HepG2 (cell line): ENCODE data around the gene ADAT3. TPM values are rescaled to one million over a fixed set of nuclear protein-coding genes. Genes with fewer than 3 reads are reported as not detected.

Source experiments
- ARID2 ChIP-seq: sonication (generic); formaldehyde crosslinking; IDR thresholded peaks from 2 replicates; pipeline ENCODE4 v1.8.1; 2022; ENCODE audit warnings: mild to moderate bottlenecking, missing genetic modification reagents, borderline replicate concordance
- ELF4 ChIP-seq: sonication (generic); formaldehyde crosslinking; IDR thresholded peaks from 2 replicates; pipeline ENCODE4 v1.5.0; 2020; ENCODE audit warnings: missing genetic modification reagents, mild to moderate bottlenecking, moderate library complexity, borderline replicate concordance
- FOXA1 ChIP-seq, 2 experiments: fragments of 450-650 bp in 1 of 2; sonication (generic) in 1 of 2; formaldehyde crosslinking in 1 of 2; IDR thresholded peaks; 2 replicates each; pipeline versions ENCODE4 v1.4.0 to v1.6.1; 2016 to 2020; ENCODE audit warnings: missing genetic modification reagents in 1 of 2
- FOXC1 ChIP-seq: sonication (generic); formaldehyde crosslinking; IDR thresholded peaks from 2 replicates; pipeline ENCODE4 v1.8.0; 2022; ENCODE audit warnings: mild to moderate bottlenecking, missing genetic modification reagents, borderline replicate concordance
- SKI ChIP-seq: fragments of 450-650 bp; IDR thresholded peaks from one replicate; pipeline ENCODE4 v1.6.1; 2018; ENCODE audit warnings: mild to moderate bottlenecking; ENCODE audit not compliant: partially characterized antibody
- ZBTB2 ChIP-seq: sonication (generic); formaldehyde crosslinking; IDR thresholded peaks from 2 replicates; pipeline ENCODE4 v1.8.0; 2022; ENCODE audit warnings: low read depth, missing genetic modification reagents
- ZFP36 ChIP-seq: fragments of 150-350 bp; IDR thresholded peaks from 2 replicates; pipeline ENCODE4 v1.6.1; 2018; ENCODE audit warnings: borderline replicate concordance, low read length, low read depth; ENCODE audit not compliant: partially characterized antibody
- ZNF382 ChIP-seq: sonication (generic); formaldehyde crosslinking; IDR thresholded peaks from 2 replicates; pipeline ENCODE4 v1.5.0; 2020; ENCODE audit warnings: missing genetic modification reagents, mild to moderate bottlenecking, borderline replicate concordance
- ZNF546 ChIP-seq: sonication (generic); formaldehyde crosslinking; conservative IDR thresholded peaks from 2 replicates; pipeline ENCODE4 v1.8.1; 2023; ENCODE audit warnings: mild to moderate bottlenecking, missing genetic modification reagents
- ZNF691 ChIP-seq: sonication (generic); formaldehyde crosslinking; IDR thresholded peaks from 2 replicates; pipeline ENCODE4 v1.4.0; 2020; ENCODE audit warnings: missing genetic modification reagents, low read depth, mild to moderate bottlenecking, borderline replicate concordance
- ZNF709 ChIP-seq: sonication (generic); formaldehyde crosslinking; IDR thresholded peaks from 2 replicates; pipeline ENCODE4 v1.5.0; 2020; ENCODE audit warnings: mild to moderate bottlenecking, missing genetic modification reagents
- ZNF713 ChIP-seq: sonication (generic); formaldehyde crosslinking; IDR thresholded peaks from 2 replicates; pipeline ENCODE4 v1.4.0; 2020; ENCODE audit warnings: mild to moderate bottlenecking, missing genetic modification reagents
- polyA plus RNA-seq, 8 experiments: library from polyadenylated mRNA; depleted of rRNA in 3 of 8; stranded (reverse) in 7 of 8; unstranded in 1 of 8; fragments of >200 nt; fragmentation: Illumina TruSeq in 4 of 8; extraction: Trizol in 4 of 8; gene quantifications; 2 replicates each; pipeline versions ENCODE4 v1.2.1 to v1.2.3, GENCODE V29; 2011 to 2016; ENCODE audit warnings: low read depth in 4 of 8, missing spikeins in 1 of 8, mixed read lengths in 1 of 8; ENCODE audit not compliant: insufficient read depth in 1 of 8
- total RNA-seq, 5 experiments: library from RNA; depleted of rRNA; stranded (reverse); fragments of >200 nt; fragmentation: Illumina TruSeq; extraction: Trizol; gene quantifications; 2 replicates each; pipeline ENCODE4 v1.2.3, GENCODE V29; 2016; ENCODE audit warnings: low read depth in 1 of 5
- TF ChIP-seq, protein P1 (sequence below): sonication (generic); formaldehyde crosslinking; IDR thresholded peaks from 2 replicates; pipeline ENCODE4 v1.5.1; 2020; ENCODE audit warnings: missing genetic modification reagents, mild to moderate bottlenecking, borderline replicate concordance
- TF ChIP-seq, protein P2 (sequence below), 2 experiments: IDR thresholded peaks; 2 replicates each; pipeline ENCODE4 v1.6.1; 2011 to 2012; ENCODE audit warnings: low read length in 2 of 2, borderline replicate concordance in 1 of 2, low read depth in 1 of 2, mild to moderate bottlenecking in 1 of 2, moderate library complexity in 1 of 2
- TF ChIP-seq, protein P3 (sequence below): sonication (generic); formaldehyde crosslinking; IDR thresholded peaks from 2 replicates; pipeline ENCODE4 v1.5.0; 2020; ENCODE audit warnings: missing genetic modification reagents
- TF ChIP-seq, protein P4 (sequence below): IDR thresholded peaks from 2 replicates; pipeline ENCODE4 v1.6.1; 2016; ENCODE audit warnings: missing genetic modification reagents, missing compliant biosample characterization

ADAT3 gene
- total and polyA plus RNA-seq, 2 of the 13 experiments (the other 11 are each of a cell fraction or from before 2014, with no cell fraction given) = 0.95 to 3.5 TPM

DNA sequence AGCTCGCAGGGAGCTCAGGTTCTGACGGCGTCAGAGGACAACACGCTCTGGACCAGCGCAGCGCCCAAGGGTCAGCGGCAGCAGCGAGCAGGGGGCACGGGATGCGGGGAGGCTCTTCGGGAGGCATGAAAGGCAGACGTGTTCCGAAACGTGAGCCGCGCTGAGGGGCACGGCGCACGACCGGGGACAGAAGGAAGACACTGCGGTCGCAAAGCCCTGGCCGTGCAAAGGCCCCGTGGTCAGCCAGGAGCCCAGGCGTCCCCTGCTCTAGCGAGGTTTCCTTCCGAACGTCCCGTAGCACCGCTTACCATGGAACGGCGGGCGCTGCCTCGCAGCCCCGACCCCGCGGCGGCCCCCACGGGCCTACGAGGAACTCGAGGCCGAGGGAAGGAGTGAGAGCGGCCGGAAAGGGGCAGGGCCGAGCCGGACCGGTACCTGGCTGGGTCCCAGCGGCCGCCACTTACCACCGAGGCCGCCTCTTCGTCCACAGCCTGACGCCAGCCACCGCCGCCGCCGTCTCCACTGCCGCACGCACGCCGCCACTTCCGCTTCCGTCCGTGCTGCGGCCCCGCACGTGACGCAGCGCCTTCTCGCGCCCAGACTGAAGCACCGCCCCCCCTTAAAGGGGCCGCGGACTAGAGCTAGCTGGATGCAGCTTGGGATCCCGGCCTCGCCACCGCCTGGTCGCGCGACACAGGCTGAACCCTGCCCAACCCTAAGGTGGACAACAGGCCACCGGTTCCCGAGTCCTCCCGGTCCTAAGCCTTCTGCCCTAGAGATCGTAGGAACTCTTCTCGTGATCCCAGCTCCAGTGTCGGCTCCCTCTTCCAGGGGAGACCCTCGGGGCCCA lies 29.3 kb upstream of the ADAT3 start (continued):
- TF ChIP-seq, protein P1, sequence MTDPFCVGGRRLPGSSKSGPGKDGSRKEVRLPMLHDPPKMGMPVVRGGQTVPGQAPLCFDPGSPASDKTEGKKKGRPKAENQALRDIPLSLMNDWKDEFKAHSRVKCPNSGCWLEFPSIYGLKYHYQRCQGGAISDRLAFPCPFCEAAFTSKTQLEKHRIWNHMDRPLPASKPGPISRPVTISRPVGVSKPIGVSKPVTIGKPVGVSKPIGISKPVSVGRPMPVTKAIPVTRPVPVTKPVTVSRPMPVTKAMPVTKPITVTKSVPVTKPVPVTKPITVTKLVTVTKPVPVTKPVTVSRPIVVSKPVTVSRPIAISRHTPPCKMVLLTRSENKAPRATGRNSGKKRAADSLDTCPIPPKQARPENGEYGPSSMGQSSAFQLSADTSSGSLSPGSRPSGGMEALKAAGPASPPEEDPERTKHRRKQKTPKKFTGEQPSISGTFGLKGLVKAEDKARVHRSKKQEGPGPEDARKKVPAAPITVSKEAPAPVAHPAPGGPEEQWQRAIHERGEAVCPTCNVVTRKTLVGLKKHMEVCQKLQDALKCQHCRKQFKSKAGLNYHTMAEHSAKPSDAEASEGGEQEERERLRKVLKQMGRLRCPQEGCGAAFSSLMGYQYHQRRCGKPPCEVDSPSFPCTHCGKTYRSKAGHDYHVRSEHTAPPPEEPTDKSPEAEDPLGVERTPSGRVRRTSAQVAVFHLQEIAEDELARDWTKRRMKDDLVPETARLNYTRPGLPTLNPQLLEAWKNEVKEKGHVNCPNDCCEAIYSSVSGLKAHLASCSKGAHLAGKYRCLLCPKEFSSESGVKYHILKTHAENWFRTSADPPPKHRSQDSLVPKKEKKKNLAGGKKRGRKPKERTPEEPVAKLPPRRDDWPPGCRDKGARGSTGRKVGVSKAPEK (CRISPR knock-in tag) = no peak
- TF ChIP-seq ZNF709 (CRISPR knock-in tag) = peak; percentile 69; the same call in 1 of the 2 replicates
- TF ChIP-seq FOXC1 (CRISPR knock-in tag) = peak; percentile 91
- TF ChIP-seq SKI = peak; percentile 42
- no peak for TF ChIP-seq ZFP36
- TF ChIP-seq ZNF546 (CRISPR knock-in tag) = peak; percentile 97
- TF ChIP-seq ZNF382 = no peak
- no peak for TF ChIP-seq ARID2 (CRISPR knock-in tag)
- TF ChIP-seq, protein P2, sequence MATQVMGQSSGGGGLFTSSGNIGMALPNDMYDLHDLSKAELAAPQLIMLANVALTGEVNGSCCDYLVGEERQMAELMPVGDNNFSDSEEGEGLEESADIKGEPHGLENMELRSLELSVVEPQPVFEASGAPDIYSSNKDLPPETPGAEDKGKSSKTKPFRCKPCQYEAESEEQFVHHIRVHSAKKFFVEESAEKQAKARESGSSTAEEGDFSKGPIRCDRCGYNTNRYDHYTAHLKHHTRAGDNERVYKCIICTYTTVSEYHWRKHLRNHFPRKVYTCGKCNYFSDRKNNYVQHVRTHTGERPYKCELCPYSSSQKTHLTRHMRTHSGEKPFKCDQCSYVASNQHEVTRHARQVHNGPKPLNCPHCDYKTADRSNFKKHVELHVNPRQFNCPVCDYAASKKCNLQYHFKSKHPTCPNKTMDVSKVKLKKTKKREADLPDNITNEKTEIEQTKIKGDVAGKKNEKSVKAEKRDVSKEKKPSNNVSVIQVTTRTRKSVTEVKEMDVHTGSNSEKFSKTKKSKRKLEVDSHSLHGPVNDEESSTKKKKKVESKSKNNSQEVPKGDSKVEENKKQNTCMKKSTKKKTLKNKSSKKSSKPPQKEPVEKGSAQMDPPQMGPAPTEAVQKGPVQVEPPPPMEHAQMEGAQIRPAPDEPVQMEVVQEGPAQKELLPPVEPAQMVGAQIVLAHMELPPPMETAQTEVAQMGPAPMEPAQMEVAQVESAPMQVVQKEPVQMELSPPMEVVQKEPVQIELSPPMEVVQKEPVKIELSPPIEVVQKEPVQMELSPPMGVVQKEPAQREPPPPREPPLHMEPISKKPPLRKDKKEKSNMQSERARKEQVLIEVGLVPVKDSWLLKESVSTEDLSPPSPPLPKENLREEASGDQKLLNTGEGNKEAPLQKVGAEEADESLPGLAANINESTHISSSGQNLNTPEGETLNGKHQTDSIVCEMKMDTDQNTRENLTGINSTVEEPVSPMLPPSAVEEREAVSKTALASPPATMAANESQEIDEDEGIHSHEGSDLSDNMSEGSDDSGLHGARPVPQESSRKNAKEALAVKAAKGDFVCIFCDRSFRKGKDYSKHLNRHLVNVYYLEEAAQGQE (IDR thresholded peaks at IDR 0.05; ENCODE audit: borderline replicate concordance in 1 of 2, low read depth in 1 of 2, low read length in 2 of 2) = no peak
- TF ChIP-seq, protein P3, sequence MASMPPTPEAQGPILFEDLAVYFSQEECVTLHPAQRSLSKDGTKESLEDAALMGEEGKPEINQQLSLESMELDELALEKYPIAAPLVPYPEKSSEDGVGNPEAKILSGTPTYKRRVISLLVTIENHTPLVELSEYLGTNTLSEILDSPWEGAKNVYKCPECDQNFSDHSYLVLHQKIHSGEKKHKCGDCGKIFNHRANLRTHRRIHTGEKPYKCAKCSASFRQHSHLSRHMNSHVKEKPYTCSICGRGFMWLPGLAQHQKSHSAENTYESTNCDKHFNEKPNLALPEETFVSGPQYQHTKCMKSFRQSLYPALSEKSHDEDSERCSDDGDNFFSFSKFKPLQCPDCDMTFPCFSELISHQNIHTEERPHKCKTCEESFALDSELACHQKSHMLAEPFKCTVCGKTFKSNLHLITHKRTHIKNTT (CRISPR knock-in tag) = no peak
- no peak for TF ChIP-seq ZNF713 (CRISPR knock-in tag)
- TF ChIP-seq ELF4 (CRISPR knock-in tag) = peak; percentile 88
- no peak for TF ChIP-seq FOXA1 (IDR thresholded peaks at IDR 0.05)
- peak; percentile 54; the same call in 1 of the 2 replicates for TF ChIP-seq FOXA1 (CRISPR knock-in tag; IDR thresholded peaks at IDR 0.05)
- TF ChIP-seq, protein P4, sequence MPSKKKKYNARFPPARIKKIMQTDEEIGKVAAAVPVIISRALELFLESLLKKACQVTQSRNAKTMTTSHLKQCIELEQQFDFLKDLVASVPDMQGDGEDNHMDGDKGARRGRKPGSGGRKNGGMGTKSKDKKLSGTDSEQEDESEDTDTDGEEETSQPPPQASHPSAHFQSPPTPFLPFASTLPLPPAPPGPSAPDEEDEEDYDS (CRISPR knock-in tag) = peak; percentile 66
- TF ChIP-seq ZNF691 (CRISPR knock-in tag) = peak; percentile 92
- TF ChIP-seq ZBTB2 (CRISPR knock-in tag) = peak; percentile 87
